HG03025 (cell line): ENCODE data around the gene MYL3.

Experiments used
- ATAC-seq: cut with Tn5 transposase; IDR thresholded peaks from one replicate; pipeline ENCODE4 v1.9.1; 2021; ENCODE audit warnings: mild to moderate bottlenecking, moderate library complexity; ENCODE audit not compliant: unreplicated experiment, low FRiP score

MYL3 gene

DNA sequence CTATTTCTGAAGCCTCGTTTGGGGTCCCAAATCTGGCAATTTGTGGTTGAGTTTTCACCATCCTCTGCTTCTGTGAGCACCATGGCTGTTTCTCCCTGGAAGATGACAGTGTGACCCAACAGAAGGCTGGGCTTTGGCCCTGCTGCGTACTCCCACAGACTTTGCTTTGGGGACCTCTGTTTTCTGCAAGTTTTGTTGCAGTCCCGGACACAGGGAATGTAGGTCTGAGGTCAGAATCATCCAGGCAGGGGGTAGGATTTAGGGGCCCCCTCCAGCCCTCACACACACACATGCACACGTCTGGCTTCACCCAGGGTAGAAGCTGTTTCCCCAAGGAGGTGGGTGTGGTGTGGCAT is 20.6 kb upstream of the MYL3 start:
- no peak for ATAC-seq

DNA sequence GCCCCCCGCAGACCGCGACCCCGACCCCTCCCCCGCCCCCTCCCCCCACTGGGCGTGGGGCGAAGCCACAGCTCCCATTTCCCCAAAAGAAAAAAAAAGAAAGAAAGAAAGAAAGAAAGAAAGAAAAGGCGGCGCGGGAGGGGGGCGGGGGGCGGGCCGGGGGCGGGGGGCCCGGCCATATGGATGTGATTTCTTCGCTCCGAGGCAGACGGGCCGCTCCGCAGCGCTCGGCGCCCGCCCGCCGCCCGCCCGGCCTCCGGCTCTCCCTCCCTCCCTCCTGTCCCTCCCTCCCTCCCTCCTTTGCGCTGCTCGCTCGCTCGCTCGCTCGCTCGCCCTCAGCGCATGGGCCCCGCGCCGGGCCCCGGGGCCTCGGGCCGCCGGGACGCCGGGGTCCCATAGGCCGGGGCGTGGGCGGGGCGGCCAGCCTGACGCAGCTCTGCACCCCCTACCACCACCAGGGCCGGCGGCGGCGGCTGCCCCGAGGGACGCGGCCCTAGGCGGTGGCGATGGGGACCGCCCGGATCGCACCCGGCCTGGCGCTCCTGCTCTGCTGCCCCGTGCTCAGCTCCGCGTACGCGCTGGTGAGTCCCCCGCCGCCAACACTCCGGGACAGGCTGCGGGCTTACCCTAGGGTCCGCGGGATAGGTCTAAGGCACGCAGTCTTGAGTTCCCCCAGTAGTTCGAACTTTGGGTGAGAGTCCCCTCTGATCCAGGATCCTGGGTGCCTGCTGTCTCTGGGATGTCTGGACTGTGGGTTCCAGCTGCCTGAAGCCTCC is 20.0 kb upstream of the MYL3 start:
- ATAC-seq, result no peak

DNA sequence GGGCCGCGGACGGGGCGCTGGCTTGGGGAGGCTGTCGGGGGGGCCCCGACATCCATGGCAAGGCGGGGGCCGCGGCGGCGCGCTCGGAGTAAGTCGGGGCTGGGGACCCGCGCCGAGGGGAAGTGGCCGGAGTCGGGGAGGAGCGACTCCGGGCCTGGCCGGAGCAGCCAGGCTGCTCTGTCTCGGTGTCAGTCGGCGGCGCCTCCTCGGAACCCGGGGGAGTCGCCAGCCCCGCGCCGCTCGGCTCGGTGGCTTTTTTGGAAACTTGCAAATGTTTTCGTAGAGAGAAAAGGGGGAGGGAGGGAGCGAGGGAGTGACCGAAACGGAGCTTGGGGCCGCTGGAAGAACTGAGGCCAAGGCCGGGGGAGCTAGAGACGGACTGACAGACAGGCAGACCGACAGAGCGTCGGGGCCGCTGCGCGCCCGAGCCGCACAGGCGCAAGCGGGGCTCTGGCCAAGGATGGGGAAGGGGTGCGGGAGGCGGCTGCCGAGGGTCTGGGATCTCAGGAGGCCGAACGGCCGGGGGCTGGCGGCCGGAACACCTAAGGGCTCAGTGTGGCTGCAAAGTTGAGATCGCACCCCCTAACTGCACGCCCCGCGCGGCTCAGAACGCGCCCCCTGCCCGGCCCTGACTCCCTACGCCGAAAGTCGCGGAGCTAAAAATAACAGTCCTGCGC is 19.3 kb upstream of the MYL3 start:
- no peak for ATAC-seq

DNA sequence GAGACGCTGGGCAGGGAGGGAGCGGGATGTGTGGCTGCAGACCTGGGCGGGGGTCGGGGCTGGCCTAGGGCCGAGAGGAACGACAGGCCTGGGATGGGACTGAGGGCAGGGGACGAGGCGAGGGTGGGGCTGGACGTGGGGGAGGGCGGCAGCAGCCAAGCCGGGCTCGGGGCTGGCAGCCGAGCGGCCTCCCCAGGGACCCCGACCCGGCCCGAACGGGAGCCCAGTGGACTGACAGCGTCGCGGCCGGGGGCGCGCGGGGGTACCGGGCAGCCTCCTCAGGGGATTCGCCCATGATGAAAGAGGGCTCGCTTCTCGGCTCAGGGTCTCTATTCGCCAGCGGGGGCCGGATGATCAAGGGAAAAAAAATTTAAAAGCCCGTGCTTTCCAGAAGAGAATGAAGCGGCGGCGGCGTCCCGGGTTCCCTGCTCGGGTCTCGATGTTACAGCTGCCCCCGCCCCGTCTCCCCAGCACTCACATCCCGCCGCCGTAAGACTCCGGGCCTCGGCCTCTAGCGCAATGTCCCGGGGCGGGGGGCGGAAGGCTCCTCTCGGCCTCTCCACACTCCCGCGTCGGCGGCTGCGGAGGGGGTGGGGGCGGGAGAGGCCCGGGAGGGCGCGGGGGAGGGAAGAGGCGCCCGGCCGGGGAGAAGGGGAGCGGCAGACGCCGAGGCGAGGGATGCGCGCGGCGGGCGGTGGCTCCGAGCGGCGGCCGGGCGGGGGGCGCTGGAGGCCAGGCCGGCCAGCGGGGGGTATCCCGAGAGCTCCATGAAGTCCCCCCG is 18.5 kb upstream of the MYL3 start:
- no peak for ATAC-seq

DNA sequence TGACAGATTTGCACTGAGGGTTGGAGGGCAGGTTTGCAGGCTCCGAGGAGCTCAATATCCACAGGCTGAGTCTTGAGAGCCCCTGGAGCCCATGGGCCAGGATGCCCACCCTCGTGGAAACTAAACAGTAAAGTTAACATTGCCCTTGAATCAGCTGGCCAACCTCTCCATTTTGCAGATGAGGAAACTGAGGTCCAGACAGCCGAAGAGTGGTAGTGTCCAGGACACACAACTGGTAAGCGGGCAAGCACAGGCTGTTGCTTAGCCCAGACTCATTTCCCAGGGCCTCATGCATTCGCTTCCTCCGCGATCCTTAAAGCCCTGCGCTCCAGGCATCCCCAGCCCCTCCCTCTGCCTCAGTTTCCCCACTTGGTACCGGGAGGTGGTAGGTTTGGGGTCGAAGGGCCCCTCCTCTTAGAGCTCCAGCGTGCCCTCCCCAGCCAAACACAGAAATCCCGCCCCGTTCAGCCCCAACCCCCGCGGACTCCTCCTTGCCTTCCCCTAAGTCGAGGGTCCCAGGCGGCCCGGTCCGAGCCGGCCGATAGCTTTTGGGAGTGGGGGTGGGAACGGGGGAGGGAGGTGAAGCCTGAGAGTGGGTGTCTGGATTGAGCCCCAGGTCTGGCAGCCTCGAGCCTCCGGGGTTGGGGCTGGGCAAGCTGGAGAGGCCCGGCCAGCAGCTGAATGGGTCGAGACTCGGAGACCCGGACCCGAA is 17.8 kb upstream of the MYL3 start:
- ATAC-seq, result no peak

DNA sequence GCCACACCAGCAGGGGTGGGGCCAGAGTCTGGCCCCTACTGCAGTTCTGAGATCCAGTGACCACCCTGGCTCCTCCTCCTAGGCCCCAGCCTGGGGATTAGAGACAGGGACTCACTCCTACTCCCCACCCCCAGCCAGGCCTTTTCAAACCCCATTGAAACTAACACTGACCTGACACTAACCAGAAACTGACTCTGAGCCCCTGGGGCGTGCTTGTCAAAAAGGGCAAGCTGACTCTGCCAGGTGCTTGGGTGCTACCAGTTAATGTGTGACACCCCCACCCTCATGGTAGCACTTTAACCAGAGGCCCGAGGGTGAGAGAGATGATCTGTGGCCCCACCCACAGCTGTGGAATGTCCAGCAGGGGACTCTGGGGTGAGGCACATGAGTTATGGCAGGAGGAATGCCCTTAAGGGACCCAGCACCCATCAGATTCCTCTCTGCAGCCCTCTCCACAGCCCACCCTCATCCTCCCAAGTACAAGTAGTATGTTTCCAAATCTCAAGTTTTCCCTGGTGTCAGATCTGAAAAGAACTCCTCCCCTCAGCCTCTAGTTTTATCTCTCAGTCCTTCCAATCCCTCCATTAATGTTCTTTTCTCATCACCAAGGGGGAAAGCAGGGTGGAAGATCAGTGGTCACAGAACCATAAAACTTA is 15.7 kb upstream of the MYL3 start:
- no peak for ATAC-seq

DNA sequence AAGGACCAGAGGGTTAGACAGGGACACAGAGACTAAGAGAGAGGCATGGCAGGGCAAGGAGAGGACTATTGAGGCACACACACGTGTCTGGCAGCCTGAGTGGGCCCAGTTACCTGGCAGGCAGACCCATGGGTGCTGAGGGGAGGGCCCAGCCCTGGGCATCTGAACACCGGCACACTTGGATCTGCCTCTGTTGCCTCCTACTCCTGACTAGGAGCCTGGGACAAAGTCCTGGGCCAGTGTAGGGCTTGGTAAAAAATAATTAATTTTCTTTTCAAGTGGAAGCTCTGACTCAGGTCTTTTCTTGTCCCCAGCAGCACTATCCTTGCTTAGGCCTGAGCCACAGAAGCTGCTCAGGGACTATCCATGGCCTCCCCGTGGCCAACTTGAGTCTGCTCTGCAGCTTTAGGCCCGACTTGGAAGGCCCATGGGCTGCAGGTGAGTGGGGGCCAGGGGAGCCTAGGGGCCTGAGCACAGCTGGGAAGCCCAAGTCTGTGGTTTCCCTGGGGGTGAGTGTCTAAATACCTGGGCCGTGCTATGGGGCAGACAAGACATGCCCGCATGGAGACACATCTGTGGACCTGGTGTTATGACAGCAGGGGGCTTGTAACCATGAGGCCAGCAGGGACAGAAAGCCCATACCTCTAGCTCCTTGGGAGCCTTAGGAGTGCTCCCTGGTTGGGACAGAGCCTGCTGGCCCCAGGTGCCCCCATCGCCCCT is 14.3 kb upstream of the MYL3 start, which contains the start of gene PTH1R:
TSS of gene PTH1R (plus strand) at position 316 of the 720 bp plus-strand sequence. CDS start 5,839 bp downstream, outside the sequence.
- no peak for ATAC-seq

DNA sequence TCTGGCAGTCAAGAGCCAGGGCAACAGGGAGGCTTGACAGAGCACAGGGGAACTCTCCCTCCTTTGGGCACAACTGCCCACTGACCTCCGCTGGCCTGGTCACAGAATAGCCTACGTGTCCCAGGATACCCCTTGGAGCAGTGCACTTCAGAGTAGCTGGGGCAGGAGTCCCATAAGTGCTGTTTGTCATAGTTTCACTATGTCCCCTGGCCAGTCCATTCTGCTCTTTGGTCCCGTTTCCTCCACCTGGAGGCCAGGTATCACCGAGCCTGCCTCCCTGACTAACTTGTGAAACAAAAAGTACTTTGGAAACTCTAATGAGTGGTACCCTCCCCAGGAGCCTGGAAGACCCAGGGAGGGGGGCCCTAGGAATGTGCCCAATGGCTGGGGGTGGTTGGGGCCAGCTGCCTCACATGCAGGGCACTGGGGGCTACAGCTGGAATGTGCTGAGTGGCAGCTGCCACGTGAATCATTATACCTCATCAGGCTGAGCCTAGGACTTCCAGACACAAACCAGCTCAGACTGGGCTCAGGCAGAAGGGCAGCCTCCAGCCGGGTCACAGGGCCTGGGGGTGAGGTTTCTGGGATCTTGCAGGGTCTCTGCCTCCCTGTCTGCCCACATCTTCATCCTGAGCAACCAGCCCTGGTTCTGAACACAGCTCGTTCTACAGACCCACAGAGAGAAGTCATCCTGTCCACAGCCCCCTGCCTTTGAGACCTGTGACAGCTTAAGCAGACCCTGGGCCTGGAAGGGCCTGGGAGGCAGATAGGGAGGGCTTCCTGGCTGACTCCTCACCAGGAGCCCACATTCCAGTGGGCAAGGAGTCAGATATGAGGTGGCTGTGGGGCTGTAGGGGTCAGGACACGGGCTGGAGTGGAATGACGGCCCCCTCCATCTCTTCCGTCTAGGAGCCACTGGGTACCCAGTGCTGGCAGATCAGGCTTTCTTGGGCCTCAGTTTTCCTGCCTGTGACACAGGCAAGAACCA is 13.4 kb upstream of the MYL3 start:
- no peak for ATAC-seq

DNA sequence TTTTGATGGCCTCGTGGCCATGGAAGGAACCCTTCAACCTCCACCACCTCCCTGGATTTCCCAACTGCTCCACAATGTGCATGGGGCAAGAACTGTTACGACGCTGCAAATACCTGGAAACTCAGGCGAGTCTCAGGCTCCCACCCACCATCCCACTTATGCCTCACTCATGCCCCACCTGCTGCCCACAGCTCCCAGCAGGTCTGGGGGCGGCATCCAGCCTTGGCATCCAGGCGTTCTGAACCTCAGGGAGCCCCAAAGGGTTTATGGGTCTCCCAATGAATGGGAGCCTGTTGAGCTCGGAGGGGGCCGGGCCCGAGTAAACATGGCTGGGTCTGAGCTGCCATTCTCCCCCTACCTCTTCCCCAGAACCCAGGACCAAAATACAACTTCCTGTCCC is 12.3 kb upstream of the MYL3 start:
- ATAC-seq, result no peak

DNA sequence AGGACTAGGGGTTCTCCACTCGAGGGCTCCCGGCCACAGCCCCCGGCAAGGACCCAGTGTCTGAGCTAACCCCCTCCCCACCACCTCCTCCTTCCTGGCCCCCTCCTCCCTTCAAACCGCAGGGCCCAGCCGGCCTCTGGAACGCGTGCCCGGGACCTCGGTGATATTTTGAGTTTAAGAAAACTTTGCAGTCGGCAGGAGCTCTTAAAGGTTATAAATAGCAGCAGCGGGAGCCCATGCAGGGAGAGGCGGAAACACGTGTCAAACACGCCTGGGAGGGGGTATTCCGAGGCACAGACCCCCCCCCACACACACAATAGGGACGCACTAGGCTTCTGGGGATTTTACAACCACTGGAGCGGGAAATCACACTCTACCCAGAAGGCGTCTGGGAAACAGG is 11.2 kb upstream of the MYL3 start:
- ATAC-seq, result no peak

DNA sequence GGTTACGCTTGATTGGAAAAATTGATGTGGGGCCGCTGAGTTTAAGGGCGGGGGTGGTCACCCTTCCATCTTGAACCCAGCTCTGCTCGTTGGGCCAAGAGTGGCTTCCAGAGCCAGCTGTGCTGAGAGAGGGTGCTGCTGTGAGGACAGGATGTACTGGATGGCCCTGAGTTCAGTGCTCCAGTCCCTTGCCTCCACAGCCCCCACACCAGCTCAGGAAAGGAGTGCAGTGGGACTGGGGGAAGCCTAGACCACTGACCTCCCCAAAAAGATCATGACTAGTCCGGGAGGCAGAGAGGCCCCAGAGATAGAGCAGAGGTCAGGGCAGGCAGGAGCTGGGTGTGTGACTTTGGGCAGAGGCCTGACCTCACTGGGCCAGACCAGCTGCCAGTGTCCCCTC is 10.3 kb upstream of the MYL3 start:
- no peak for ATAC-seq

DNA sequence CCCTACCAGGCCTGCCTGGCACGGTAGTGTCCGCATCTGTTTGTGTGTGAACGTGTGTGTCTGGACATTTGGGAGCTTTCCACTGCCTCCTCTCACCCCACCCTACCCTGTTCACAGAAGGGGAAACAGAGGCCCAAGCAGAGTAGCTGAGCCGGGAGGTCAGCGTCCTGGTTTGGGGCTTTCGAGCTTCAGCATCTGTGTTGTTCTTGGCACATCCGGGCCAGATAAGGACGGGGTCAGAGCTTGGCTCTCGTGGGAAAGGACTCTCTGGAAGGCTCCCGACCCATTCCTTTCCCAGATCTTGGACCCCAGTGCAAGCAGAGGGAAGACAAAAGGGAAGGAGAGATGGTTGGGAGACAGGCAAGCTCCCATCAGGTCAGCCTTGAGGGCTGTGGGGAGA is 8.0 kb upstream of the MYL3 start:
- no peak for ATAC-seq

DNA sequence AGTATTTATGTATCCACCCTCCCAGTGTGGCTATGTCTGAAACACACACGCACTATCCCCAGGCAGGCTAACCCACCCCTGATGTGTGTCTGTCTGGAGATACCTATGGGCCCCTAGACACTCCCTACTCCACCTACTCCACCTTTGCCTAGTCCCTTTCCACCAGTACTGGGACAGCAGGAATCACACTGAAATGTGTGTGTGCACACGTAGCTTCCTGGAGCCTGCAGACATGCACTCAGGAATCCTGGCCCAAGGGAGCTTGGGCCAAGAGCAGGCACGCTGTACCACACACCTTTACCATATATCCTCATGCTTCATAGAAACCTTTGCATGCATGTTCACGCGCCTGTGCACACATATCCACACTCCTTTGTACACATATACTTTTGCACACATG is 7.4 kb upstream of the MYL3 start:
- no peak for ATAC-seq

DNA sequence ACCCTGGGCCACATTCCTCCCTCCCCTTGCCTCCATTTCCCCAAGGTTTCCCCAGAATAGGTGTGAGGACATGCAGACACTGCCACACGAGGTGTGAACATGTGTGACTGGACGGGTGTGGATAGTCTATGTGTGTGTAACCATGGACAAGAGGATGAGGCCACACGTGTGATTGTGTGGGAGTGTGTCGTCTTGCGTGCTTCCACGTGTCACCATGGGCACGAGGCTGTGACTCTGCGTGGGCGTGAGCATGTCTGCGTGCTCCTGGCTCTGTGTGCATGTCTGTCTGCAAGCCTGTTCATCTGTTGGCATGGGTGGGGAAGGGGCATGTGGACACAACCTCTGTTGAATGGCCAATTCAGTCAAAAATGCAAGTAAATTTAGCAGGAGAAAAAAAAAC is 6.2 kb upstream of the MYL3 start:
- ATAC-seq, result no peak

DNA sequence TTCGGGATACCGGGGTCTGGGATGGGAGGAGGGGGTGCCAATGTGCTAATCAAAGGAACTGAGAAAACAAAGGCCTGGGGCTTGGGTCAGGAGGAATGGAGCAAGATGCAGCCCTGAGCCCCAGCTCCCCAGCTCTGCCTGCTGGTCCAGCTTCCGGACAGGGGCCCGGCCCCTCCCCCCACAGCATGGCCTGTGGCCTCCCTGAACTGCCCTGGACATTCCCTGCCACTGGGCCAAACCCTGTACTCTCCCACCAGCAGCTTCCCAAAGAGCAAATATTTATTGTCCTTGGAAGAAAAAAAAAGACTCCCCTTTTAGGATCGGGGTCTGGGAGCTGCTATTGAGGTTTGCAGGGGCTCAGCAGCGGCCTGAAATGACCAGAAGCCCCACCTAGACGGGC is 5.7 kb upstream of the MYL3 start:
- ATAC-seq, result no peak

DNA sequence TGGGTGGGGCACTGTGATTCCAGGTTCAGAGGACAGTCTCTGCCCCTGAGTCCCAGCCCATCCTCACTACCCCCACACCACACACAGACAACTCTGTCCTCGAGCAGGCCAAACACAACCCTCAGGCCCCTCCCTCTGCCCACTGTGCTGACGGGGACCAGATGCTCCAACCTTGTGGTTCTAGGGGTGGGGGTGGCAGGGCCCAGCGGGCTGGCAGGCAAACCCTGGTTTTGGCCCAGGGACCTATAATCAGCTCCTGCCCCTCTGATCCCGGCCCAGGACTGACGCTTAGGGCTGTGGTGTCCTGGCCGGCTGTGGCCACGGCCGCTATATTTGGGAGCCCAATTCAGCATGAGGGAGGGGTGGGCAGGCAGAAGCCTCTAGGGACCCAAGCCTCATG is 5.0 kb upstream of the MYL3 start:
- ATAC-seq, result no peak

DNA sequence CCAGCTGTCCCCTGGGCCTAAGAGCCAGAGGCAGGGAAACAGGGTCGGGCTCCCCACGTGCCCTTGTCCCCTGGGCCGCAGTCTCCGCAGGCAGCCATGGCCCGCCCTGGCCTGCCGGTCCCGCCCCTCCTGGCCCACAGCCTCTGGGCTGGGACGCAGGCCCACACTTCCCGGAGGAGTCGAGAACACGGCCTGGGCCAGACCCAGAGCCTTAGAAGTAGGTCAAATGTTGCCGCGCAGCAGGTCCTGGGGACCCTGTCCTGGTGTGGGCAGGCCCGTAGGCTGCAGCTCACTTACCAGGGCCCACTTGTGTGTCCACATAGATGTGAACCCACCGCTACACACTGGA is 4.3 kb upstream of the MYL3 start:
- no peak for ATAC-seq

DNA sequence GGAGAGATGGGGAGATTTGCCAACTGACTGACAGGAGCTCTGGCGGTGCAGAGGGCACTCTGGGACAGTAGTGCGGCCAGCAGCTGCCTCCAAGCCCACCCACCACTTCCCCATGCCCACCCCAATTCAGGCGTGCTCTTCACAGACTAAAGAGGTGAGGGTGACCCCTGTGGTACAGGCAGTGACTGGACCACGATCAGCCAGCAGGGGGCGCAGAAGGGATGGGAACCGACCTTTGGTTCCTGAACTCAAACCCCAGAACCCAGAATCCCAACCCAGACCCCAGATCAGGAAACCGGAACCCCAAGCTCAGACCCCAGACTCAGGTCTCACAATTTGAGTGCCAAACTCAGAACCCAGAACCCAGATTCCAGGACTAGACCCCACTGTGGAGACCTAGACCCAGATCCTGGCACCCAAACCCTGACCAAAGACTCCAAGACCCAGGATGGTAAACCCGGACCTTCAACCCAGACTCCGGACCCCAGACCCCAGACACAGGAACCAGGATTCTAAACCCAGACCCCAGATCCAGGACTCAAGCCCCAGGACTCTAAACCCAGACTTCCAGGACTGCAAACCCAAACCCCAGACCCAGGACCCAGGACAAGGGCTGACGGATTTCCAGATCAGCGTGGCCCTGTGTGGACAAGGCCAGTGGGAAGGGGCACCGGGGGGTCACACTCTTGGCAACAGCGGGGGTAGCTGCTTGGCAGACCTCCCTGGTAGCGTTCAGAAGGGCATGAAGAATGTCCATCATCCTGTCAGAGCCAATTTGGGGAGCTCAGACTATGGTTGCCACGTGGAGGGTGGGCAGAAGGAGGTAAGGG is 3.7 kb upstream of the MYL3 start:
- no peak for ATAC-seq
